Thymus (tissue), 11 donors: Measurements from ENCODE around the gene WRNIP1. TPM values are rescaled to one million over a fixed set of nuclear protein-coding genes. Genes with fewer than 3 reads are reported as not detected.
A peak's percentile ranks its signal among the peaks of the same experiment; 100 is the strongest.

Experiments
- DNase-seq, 9 donors: peaks; one replicate each; pipeline ENCODE4 v3.0.0-alpha.2; 2013; ENCODE audit warnings: low spot score in 9 of 9, low read depth in 6 of 9, missing footprints in 1 of 9
- H3K27ac ChIP-seq, 2 donors: one replicate each; pipeline ENCODE4 v1.5.1; 2013; ENCODE audit warnings: control low read depth in 1 of 2, low read depth in 1 of 2, low read length in 1 of 2, mild to moderate bottlenecking in 1 of 2, moderate library complexity in 1 of 2
- H3K27me3 ChIP-seq, 2 donors: one replicate each; pipeline ENCODE4 v1.5.1; 2013; ENCODE audit warnings: low read length in 1 of 2; ENCODE audit not compliant: control insufficient read depth in 2 of 2, insufficient read depth in 1 of 2
- H3K36me3 ChIP-seq, 2 donors: one replicate each; pipeline ENCODE4 v1.5.1; 2013; ENCODE audit warnings: low read length in 1 of 2, mild to moderate bottlenecking in 1 of 2, moderate library complexity in 1 of 2; ENCODE audit not compliant: control insufficient read depth in 2 of 2, insufficient read depth in 2 of 2
- H3K4me1 ChIP-seq, 2 donors: one replicate each; pipeline ENCODE4 v1.5.1; 2013; ENCODE audit warnings: low read length in 2 of 2; ENCODE audit not compliant: control insufficient read depth in 2 of 2, insufficient read depth in 2 of 2
- H3K4me3 ChIP-seq, 2 donors: one replicate each; pipeline ENCODE4 v1.5.1; 2013; ENCODE audit warnings: low read length in 2 of 2, control low read depth in 1 of 2, mild to moderate bottlenecking in 1 of 2
- H3K9me3 ChIP-seq, 2 donors: one replicate each; pipeline ENCODE4 v1.5.1; 2013; ENCODE audit warnings: low read length in 1 of 2, mild to moderate bottlenecking in 1 of 2; ENCODE audit not compliant: control insufficient read depth in 2 of 2, insufficient read depth in 1 of 2
- WGBS: extraction: QIAGEN DNeasy Blood & Tissue Kit; methylation state at CpG from one replicate; pipeline ENCODE4 v1.1.7; 2013; 5-methylcytosine and 5-hydroxymethylcytosine counted together
- polyA plus RNA-seq: library from polyadenylated mRNA; stranded (reverse); fragments of 200-250 nt; gene quantifications from one replicate; pipeline ENCODE4 v1.2.3, GENCODE V29; 2013
- total RNA-seq: library from RNA; stranded (reverse); fragments of 120-200 nt; gene quantifications from one replicate; pipeline ENCODE4 v1.2.4, GENCODE V29; 2013
- donor health status: healthy.

WRNIP1 gene
- total and polyA plus RNA-seq, 2 donors: 48.3 to 85.3 TPM

DNA sequence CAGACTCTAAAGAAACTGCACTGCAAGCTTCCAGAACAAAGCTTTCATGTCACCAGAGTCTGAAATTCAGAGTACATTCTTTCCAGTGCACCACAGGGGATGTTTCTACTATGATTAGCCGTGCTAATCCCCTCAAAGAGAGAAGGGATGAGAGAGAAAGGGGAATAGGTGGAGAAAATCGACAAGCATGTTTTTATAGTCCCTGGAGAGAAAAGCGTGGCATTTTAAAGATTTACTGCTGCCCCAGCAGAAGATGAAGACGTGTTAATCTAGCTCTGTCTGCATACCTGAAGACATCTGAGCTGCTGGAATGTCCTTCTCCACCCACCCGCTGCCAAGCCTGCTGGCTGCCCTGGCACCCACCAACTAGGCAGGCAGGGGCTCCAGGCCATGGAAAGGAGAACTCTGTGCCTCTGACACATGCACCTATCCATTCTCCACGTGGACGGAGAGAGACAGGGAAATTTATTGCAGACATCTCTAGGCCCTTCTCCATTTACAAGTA lies 18.6 kb upstream of the WRNIP1 start:
- Histone ChIP-seq H3K36me3 (no peaks in the 10 kb centered on the region), H3K9me3 (no peaks in the 10 kb centered on the region), H3K4me3 (no peak overlapping the region), H3K27ac (no peak overlapping the region), H3K27me3 (no peaks in the 10 kb centered on the region), H3K4me1 (no peaks in the 10 kb centered on the region)
- 91% methylated on average over 7 of the region's 7 CpGs for WGBS
- DNase-seq: no peak

DNA sequence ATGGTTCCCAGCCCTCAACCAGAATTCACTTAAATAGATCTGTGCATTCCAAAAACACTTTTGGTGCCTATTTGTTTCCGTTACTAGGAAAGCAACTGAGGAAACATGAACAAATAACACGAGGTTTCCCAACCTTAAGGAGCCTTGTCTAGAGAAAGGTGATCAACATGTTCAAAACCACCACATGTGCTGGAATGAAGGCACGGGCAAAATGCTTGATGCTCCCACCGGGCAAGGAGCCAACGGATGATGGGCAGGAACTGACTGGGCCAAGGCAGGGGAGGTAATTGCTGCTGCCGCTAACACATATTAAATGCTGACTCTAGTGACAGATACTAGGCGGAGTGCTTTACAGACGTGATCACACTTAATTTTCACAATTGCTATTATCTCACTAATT lies 17.0 kb upstream of the WRNIP1 start:
- peaks cover 0 to 3% of the 10 kb centered on the region in 2 donors for H3K4me1 ChIP-seq
- H3K36me3 ChIP-seq: no peaks in the 10 kb centered on the region
- no peak overlapping the region for H3K4me3 ChIP-seq
- no peak for DNase-seq
- H3K27me3 ChIP-seq: no peaks in the 10 kb centered on the region
- WGBS: 89% methylated on average over 8 of the region's 8 CpGs
- H3K27ac ChIP-seq: no peak overlapping the region
- no peaks in the 10 kb centered on the region for H3K9me3 ChIP-seq

DNA sequence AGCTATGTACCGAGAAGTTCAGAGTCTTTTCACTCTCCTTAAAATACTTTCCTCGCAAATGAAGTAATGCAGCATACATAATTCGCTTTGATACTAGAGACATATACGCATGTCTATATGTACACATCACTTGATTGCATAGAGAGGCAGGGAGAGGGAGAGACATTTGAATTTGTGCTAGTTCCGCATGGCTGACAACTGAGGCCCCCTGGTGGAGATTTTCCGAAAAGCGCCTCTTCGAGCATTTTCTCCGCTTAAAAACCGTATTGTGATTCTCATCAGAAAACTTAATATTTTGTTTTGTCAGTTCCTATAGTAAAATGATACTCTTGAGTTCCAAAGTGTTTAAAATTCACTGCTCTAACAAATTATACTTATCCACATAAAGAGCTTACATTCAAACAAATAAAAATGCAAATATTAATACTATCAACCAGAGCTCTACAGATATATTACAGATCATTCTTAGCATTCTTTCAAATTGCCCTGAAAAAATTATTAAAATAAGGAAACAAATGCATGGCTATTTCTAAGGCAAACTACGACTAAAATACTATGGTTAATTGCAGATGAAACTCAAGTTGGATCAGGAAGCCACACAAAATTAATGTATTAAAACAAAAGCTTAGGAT lies 15.1 kb upstream of the WRNIP1 start:
- no peak overlapping the region for H3K4me3 ChIP-seq
- no peaks in the 10 kb centered on the region for H3K36me3 ChIP-seq
- 17% methylated on average over 11 of the region's 11 CpGs for WGBS
- H3K27ac ChIP-seq: no peak overlapping the region
- H3K4me1 ChIP-seq: peaks cover 0 to 3% of the 10 kb centered on the region in 2 donors
- no peaks in the 10 kb centered on the region for H3K27me3 ChIP-seq
- DNase-seq: peak in 6 of 9 donors; percentile 40 to 82 (median 70)
- no peaks in the 10 kb centered on the region for H3K9me3 ChIP-seq

DNA sequence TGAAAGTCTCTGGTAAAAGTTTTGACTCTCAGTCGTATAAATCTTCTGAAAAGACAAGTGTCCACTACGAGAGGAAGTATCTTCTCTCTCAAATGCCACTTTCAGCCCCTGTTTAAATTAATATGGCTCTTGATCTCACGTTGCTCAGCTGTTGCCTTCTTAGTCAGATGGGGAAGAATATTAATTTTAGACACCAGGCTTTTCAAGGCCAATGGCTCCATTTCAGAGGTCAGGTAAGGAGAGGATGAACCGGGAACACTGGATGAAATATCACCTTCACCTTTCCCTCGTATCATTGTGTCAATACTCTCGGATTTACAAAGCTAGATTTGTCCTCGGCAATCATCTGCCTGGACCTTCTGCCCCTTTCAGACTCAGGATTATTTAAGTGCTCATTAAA lies 14.4 kb upstream of the WRNIP1 start, which contains the start of gene MYLK4:
MYLK4 (minus strand) TSS at position 91 of the 400 bp plus-strand sequence. CDS start 1,628 bp downstream, outside the sequence.
- H3K4me1 ChIP-seq: peaks cover 0 to 3% of the 10 kb centered on the region in 2 donors
- no peaks in the 10 kb centered on the region for H3K27me3 ChIP-seq
- H3K4me3 ChIP-seq: no peak within 1 kb of the TSS
- H3K36me3 ChIP-seq: no peaks in the 10 kb centered on the region
- DNase-seq: no peak
- no peak within 1 kb of the TSS for H3K27ac ChIP-seq
- no peaks in the 10 kb centered on the region for H3K9me3 ChIP-seq
- WGBS: 95% methylated on average over 7 of the region's 7 CpGs

DNA sequence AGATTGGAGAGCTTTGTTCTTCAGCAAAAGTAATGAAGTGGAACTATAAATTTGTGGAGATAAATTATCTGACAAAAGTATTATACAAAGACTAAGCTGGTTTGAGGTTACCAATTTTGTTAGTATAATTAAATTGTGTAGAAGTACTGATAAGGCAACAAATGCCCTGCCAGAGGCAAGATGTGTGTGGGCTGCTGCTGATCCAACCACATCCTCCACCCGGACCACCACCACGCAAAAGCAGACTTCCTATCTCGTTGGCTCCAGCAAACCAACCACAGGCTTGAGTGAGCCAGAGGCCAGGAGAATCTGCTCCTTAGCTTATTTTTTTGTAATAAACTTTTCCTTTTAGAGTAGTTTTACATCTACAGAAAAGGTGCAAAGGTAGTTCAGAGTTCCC lies 13.3 kb upstream of the WRNIP1 start:
- Histone ChIP-seq H3K36me3 (no peaks in the 10 kb centered on the region), H3K27ac (no peak overlapping the region), H3K9me3 (no peaks in the 10 kb centered on the region), H3K4me3 (no peak overlapping the region), H3K4me1 (peaks cover 0 to 3% of the 10 kb centered on the region in 2 donors), H3K27me3 (no peaks in the 10 kb centered on the region)
- 8% methylated on average over 3 of the region's 3 CpGs for WGBS
- DNase-seq: no peak

DNA sequence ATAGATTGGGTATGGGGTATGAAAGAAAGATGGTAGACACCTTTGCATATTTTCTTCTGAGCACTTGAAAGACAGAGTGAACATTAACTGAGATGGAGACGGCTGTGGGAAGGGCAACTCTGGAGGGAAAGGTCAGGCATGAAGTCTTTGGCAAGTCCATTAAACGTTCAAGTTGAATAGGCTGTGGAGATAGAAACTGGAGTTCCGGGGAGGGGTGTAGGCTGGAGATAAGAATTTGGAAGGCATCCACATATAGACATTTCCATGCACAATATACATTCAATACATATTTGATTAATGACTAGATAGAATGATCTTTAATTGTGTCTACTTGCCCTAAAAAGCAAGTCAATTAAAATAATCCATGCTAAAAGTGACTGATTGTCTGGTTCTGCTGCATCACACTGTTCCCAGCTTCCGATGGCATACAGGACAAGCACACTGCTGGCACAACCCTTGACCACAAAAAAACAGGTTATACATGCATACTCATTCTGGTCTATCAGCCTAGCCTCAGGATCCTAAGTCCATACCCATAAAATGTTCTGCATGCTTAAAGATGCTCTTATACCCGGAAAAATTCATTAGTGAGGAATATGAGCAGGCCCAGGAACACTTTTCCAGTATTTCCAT lies 12.6 kb upstream of the WRNIP1 start:
- Histone ChIP-seq H3K9me3 (no peaks in the 10 kb centered on the region), H3K27me3 (no peaks in the 10 kb centered on the region), H3K27ac (no peak overlapping the region), H3K4me1 (peaks cover 0 to 3% of the 10 kb centered on the region in 2 donors), H3K36me3 (no peaks in the 10 kb centered on the region), H3K4me3 (no peak overlapping the region)
- no peak for DNase-seq
- 75% methylated on average over 5 of the region's 5 CpGs for WGBS

DNA sequence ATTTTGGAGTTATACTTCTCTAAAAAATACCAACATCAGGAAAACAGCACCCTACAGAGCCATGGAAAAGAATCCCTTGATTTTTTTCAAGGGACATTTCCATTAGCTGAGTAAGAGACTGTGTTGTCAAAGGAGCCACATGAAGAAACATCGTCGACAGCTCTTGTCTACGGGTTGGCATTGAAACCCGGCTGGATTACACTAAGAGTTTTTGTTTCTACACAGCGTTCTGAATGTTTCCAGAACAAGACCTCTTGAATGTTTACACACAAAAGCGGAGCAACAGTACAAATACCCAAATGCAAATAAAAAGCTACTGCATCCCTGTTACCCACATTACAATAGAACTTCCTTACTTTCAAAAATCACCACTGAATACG lies 12.1 kb upstream of the WRNIP1 start:
- no peak for DNase-seq
- Histone ChIP-seq H3K36me3 (no peaks in the 10 kb centered on the region), H3K27ac (no peak overlapping the region), H3K4me1 (peaks cover 0 to 3% of the 10 kb centered on the region in 2 donors), H3K27me3 (no peaks in the 10 kb centered on the region), H3K4me3 (no peak overlapping the region), H3K9me3 (no peaks in the 10 kb centered on the region)
- WGBS: 97% methylated on average over 7 of the region's 7 CpGs

DNA sequence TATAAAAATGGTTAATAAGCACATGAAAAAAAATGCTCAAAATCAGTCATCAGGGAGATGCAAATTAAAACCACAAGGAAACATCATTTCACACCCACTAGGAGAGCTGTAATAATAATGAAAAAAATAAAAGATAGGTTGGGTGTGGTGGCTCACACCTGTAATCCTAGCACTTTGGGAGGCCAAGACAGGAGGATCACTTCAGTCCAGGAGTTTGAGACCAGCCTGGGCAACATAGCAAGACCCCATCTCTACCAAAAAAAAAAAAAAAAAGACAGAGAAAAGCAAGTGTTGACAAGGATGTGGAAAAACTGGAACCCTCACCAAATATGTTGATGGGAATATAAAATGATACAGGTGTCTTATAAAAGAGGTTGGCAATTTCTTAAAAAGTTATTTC lies 11.4 kb upstream of the WRNIP1 start:
- Histone ChIP-seq H3K27ac (no peak overlapping the region), H3K27me3 (no peaks in the 10 kb centered on the region), H3K4me3 (no peak overlapping the region), H3K9me3 (no peaks in the 10 kb centered on the region), H3K36me3 (no peaks in the 10 kb centered on the region), H3K4me1 (peaks cover 0 to 3% of the 10 kb centered on the region in 2 donors)
- DNase-seq: no peak

DNA sequence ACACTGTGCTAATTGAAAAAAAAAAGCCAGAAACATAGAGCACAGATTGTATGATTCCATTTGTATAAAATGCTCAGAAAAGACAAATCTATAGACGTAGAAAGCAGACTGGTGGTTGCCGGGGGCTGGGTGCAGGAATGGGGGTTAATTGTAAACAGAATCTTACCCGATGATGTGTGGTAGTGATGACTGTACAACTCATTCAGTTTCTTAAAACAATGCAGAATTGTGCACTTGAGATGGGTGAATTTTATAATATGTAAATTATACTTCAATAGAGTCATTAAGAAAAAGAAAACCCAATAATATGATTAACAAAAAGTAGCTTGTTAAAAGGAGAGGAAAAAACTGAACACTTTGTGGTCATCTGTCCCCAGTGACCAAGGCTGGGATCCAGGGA lies 10.8 kb upstream of the WRNIP1 start:
- Histone ChIP-seq H3K27me3 (no peaks in the 10 kb centered on the region), H3K36me3 (no peaks in the 10 kb centered on the region), H3K9me3 (no peaks in the 10 kb centered on the region), H3K4me1 (peaks cover 0 to 3% of the 10 kb centered on the region in 2 donors), H3K27ac (no peak overlapping the region), H3K4me3 (no peak overlapping the region)
- no peak for DNase-seq
- 66% methylated on average over 3 of the region's 3 CpGs for WGBS
